Peyer's patch (tissue), 4 donors: ENCODE results near the gene PPP2R5D. TPM values are rescaled to one million over a fixed set of nuclear protein-coding genes. Genes with fewer than 3 reads are reported as not detected.

Source experiments
- DNase-seq, 3 donors: peaks; one replicate each; pipeline ENCODE4 v3.0.0-alpha.2; 2017 to 2019
- H3K27ac ChIP-seq, 4 donors: fragments of 200-600 bp; sonication (generic); one replicate each; pipeline ENCODE4 v1.5.1; 2016 to 2019
- H3K27me3 ChIP-seq, 2 donors: fragments of 200-600 bp; sonication (generic); one replicate each; pipeline ENCODE4 v1.5.1; 2019
- H3K36me3 ChIP-seq, 3 donors: fragments of 200-600 bp; sonication (generic); one replicate each; pipeline ENCODE4 v1.5.1; 2016 to 2019
- H3K4me1 ChIP-seq, 4 donors: fragments of 200-600 bp; sonication (generic); one replicate each; pipeline ENCODE4 v1.5.1; 2016 to 2019
- H3K4me3 ChIP-seq, 4 donors: fragments of 200-600 bp; sonication (generic); 1 replicate in 3 of 4; 2 replicates in 1 of 4; pipeline ENCODE4 v1.5.1; 2016 to 2019; ENCODE audit warnings: mild to moderate bottlenecking in 1 of 4
- H3K9me3 ChIP-seq, 4 donors: fragments of 200-600 bp; sonication (generic); one replicate each; pipeline ENCODE4 v1.5.1; 2016 to 2019; ENCODE audit warnings: mild to moderate bottlenecking in 1 of 4
- CTCF ChIP-seq, 6 experiments: fragments of 450-650 bp in 4 of 6; fragments of 200-600 bp in 2 of 6; sonication (generic) in 1 of 6; IDR thresholded peaks; one replicate each; pipeline ENCODE4 v1.5.1; 2017 to 2019; ENCODE audit warnings: antibody characterized with exemption in 6 of 6, mild to moderate bottlenecking in 3 of 6, moderate library complexity in 1 of 6
- POLR2A ChIP-seq, 2 donors: fragments of 450-650 bp; IDR thresholded peaks; one replicate each; pipeline ENCODE4 v1.5.1; 2017; ENCODE audit warnings: antibody characterized with exemption in 2 of 2, mild to moderate bottlenecking in 2 of 2, moderate library complexity in 2 of 2
- total RNA-seq, 4 donors: library from RNA; depleted of rRNA; stranded (reverse); fragments of >200 nt; gene quantifications; one replicate each; pipeline ENCODE4 v1.1.0, GENCODE V29; 2016

The PPP2R5D gene
- total RNA-seq, 4 donors from 2014 or later, result 84.2 to 177 (median 152) TPM

DNA sequence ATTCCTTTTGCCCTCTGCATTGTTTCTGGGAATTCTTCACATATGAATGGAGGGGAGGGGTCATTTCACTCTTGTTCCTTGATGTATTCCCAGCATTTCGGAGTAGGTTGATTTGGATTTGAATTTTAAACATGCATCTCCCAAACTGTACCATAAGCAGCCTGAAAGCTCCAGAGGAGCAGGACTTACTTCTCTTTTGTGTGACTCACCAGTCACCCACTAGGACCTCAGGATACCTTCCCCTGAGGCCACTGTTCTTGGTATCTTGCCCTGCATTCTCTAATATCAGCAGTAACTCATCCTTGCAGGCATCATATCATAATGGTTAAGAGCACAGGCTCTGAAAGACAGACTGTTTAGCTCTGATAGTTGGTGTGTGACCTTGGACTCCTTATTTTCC, 74.2 kb downstream of the PPP2R5D start:
- no peaks in the 10 kb centered on the region for H3K9me3 ChIP-seq
- peak overlapping the region; percentile 49 to 98 (median 69) for H3K4me3 ChIP-seq
- H3K4me1 ChIP-seq, result peaks cover 0 to 35% (median 8%) of the 10 kb centered on the region in 4 donors
- no peak for DNase-seq
- H3K27me3 ChIP-seq, result no peaks in the 10 kb centered on the region
- peak overlapping the region; percentile 88 to 98 (median 90) for H3K27ac ChIP-seq
- H3K36me3 ChIP-seq, result peaks cover 0 to 39% (median 0%) of the 10 kb centered on the region in 3 donors
- TF ChIP-seq CTCF (IDR thresholded peaks at IDR 0.05) (no peak), POLR2A (IDR thresholded peaks at IDR 0.05) (no peak)

DNA sequence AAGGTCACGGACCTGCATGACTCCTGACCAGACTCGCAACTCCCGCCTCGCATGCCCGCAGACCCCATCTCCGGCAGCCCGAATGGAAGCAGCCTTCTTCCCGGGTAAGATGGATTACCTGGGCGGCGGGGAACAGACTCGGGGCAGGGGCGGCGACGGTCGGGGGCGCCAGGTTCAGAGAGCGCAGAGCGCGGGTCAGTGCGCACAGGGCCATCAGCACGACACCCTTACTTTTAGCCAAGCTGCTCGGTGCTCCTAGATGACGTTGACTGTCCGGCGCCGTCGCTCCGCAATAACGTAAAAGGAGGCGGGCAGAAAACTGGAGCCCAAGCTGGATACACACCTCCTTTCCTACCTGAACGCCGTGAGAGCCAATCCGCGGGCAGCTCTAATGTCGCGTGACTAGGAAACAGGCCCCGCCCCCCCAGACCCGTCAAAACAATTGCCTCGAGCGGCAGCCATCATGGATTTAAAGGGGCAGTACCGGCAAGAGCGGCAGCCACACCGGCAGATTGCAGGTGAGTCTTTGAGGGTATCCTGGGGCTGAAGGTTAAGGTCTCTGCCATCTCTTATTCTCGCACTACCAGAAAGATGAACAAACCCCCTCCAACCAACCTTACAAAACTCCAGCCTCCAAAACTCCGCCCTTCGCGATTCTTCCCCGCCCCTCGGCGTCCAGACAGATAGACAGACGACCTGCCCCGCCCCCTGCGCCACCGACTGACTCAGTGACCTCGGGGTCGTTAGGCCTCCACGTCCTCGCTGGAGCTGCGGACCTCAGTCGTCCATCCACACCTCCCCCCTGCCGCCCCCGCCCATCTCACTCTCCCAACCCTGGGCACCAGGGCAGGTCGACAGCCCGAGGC, 75.0 kb downstream of the PPP2R5D start, which contains the start of the genes KLC4 and MRPL2:
KLC4 (plus strand) TSS at position 464 of the 866 bp plus-strand sequence. CDS start 1,705 bp downstream, outside the sequence.
MRPL2 (minus strand) TSS at position 267 of the 866 bp plus-strand sequence; CDS start at position 214, 53 bp downstream.
- peak; percentile 98 to 99 (median 99) for DNase-seq
- peak within 1 kb of the TSS; percentile 49 to 98 (median 69) for H3K4me3 ChIP-seq
- H3K36me3 ChIP-seq, result peaks cover 0 to 47% (median 2%) of the 10 kb centered on the region in 3 donors
- TF ChIP-seq POLR2A (IDR thresholded peaks at IDR 0.05), result peak; percentile 82 to 85
- no peak for TF ChIP-seq CTCF (IDR thresholded peaks at IDR 0.05)
- H3K9me3 ChIP-seq, result no peaks in the 10 kb centered on the region
- H3K27me3 ChIP-seq, result no peaks in the 10 kb centered on the region
- peaks cover 0 to 35% (median 8%) of the 10 kb centered on the region in 4 donors for H3K4me1 ChIP-seq
- H3K27ac ChIP-seq, result peak within 1 kb of the TSS; percentile 88 to 98 (median 90)

- DNase-seq, result peak in 2 of 3 donors; percentile 89 to 93
- no peak for TF ChIP-seq CTCF (IDR thresholded peaks at IDR 0.05)
- TF ChIP-seq POLR2A (IDR thresholded peaks at IDR 0.05), result peak; percentile 74 to 92
Observed at GRCh38 chr6:43060034-43060754, 75.8 kb downstream of the PPP2R5D start.

DNA sequence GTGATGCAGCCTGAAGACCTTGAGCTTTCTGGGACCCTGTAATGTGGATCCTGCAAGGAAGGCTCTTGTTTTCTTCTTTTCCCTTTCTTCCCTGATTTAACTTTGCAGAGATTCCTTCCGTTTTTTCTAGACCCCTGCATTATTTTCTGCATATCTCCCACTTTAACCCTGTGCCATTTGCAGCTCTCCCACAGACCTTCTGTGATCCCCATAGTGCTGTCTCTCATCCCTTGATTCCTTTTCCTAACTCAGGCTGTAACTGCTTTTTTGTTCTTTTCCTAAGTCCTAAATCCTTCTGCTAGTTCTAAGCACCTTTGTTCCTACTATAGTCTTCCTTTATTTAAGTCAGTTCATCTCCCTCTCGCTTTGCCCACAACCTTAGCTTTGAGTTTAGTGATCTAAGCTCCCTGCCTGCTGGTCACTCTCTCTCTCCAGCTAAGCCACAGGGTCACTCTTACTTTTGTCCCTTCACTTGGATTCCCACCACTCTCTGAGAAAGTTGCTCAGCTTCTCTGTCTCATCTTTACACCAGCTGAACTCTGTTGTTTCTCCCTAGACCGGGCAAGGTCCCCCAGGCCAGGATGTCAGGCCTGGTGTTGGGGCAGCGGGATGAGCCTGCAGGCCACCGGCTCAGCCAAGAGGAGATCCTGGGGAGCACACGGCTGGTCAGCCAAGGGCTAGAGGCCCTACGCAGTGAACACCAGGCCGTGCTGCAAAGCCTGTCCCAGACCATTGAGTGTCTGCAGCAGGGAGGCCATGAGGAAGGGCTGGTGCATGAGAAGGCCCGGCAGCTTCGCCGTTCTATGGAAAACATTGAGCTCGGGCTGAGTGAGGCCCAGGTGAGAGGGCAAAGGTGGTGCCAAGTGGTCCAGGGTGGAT, 76.6 kb downstream of the PPP2R5D start:
- H3K4me1 ChIP-seq, result peaks cover 0 to 35% (median 8%) of the 10 kb centered on the region in 4 donors
- H3K36me3 ChIP-seq, result peaks cover 0 to 51% (median 2%) of the 10 kb centered on the region in 3 donors
- H3K4me3 ChIP-seq, result peak overlapping the region in 3 of 4 donors; percentile 49 to 98 (median 81)
- H3K27me3 ChIP-seq, result no peaks in the 10 kb centered on the region
- H3K9me3 ChIP-seq, result no peaks in the 10 kb centered on the region
- H3K27ac ChIP-seq, result peak overlapping the region; percentile 42 to 98 (median 88)
- no peak for TF ChIP-seq POLR2A (IDR thresholded peaks at IDR 0.05)
- no peak for TF ChIP-seq CTCF (IDR thresholded peaks at IDR 0.05)
- no peak for DNase-seq

More at GRCh38 chr6:43060034-43060754, 75.8 kb downstream of the PPP2R5D start:
- Histone ChIP-seq H3K27ac (peak overlapping the region; percentile 88 to 98 (median 90)), H3K9me3 (no peaks in the 10 kb centered on the region), H3K27me3 (no peaks in the 10 kb centered on the region), H3K36me3 (peaks cover 0 to 51% (median 2%) of the 10 kb centered on the region in 3 donors), H3K4me1 (peaks cover 0 to 35% (median 8%) of the 10 kb centered on the region in 4 donors), H3K4me3 (peak overlapping the region; percentile 49 to 98 (median 69))
